GM12891 (cell line): ENCODE results near the gene GDF7.

Source experiments
- DNase-seq: peaks from one replicate; pipeline ENCODE4 v3.0.0; 2011; ENCODE audit warnings: low spot score; ENCODE audit not compliant: insufficient read length
- FAIRE-seq: peaks from 2 replicates; lab custom pipeline; 2011; peaks lifted over from hg19 to GRCh38; lab: Jason Lieb, UNC
- PAX5 ChIP-seq: IDR thresholded peaks from 2 replicates; pipeline ENCODE4 v1.6.1; 2011; ENCODE audit warnings: low read length, moderate library complexity, mild to moderate bottlenecking; ENCODE audit not compliant: insufficient read depth, severe bottlenecking
- POLR2A ChIP-seq: IDR thresholded peaks from 2 replicates; pipeline ENCODE4 v1.6.1; 2011; ENCODE audit warnings: low read depth, low read length, control low read depth
- POLR2AphosphoS5 ChIP-seq: IDR thresholded peaks from 2 replicates; pipeline ENCODE4 v1.6.1; 2011; ENCODE audit warnings: low read depth, low read length, control low read depth
- POU2F2 ChIP-seq: IDR thresholded peaks from 2 replicates; pipeline ENCODE4 v1.6.1; 2011; ENCODE audit warnings: low read depth, mild to moderate bottlenecking, control low read depth, low read length, moderate library complexity
- SPI1 ChIP-seq: IDR thresholded peaks from 2 replicates; pipeline ENCODE4 v1.6.1; 2011; ENCODE audit warnings: low read depth, low read length, control low read depth
- TAF1 ChIP-seq: IDR thresholded peaks from 2 replicates; pipeline ENCODE4 v1.6.1; 2011; ENCODE audit warnings: low read depth, low read length, control low read depth

GDF7 gene

GRCh38 chr2:20717641-20718040, 50.7 kb downstream of the GDF7 start:
- TF ChIP-seq POLR2AphosphoS5 (no peak), POU2F2 (no peak), SPI1 (no peak), POLR2A (no peak), PAX5 (no peak), TAF1 (no peak)
- FAIRE-seq (no peak), DNase-seq (no peak)

GRCh38 chr2:20722592-20723240, 55.8 kb downstream of the GDF7 start:
- FAIRE-seq = no peak
- DNase-seq = no peak
- TF ChIP-seq POU2F2 = no peak
- no peak for TF ChIP-seq PAX5
- TF ChIP-seq POLR2A = no peak
- no peak for TF ChIP-seq SPI1
- no peak for TF ChIP-seq POLR2AphosphoS5
- no peak for TF ChIP-seq TAF1

- DNase-seq (no peak), FAIRE-seq (no peak)
- no peak for TF ChIP-seq PAX5
- no peak for TF ChIP-seq POLR2A
- TF ChIP-seq POLR2AphosphoS5 = no peak
- TF ChIP-seq POU2F2 = no peak
- TF ChIP-seq TAF1 = no peak
- TF ChIP-seq SPI1 = no peak
Observed at GRCh38 chr2:20723543-20723942, 56.6 kb downstream of the GDF7 start.

GRCh38 chr2:20724500-20725053, 57.6 kb downstream of the GDF7 start:
- no peak for FAIRE-seq
- TF ChIP-seq POU2F2 (no peak), PAX5 (no peak), POLR2A (no peak), TAF1 (no peak), POLR2AphosphoS5 (no peak), SPI1 (no peak)

GRCh38 chr2:20725782-20726181, 58.8 kb downstream of the GDF7 start:
- no peak for TF ChIP-seq TAF1
- FAIRE-seq = no peak
- DNase-seq = no peak

More at GRCh38 chr2:20724500-20725053, 57.6 kb downstream of the GDF7 start:
- no peak for DNase-seq

GRCh38 chr2:20726913-20727312, 60.0 kb downstream of the GDF7 start:
- FAIRE-seq (no peak), DNase-seq (no peak)
- TF ChIP-seq TAF1 (no peak), POLR2A (no peak), POLR2AphosphoS5 (no peak), POU2F2 (no peak), SPI1 (no peak), PAX5 (no peak)

GRCh38 chr2:20728114-20728758, 61.3 kb downstream of the GDF7 start:
- no peak for DNase-seq
- FAIRE-seq = no peak
- TF ChIP-seq TAF1 (no peak), POLR2AphosphoS5 (no peak), PAX5 (no peak), POLR2A (no peak), SPI1 (no peak), POU2F2 (no peak)
